Endothelial cell of umbilical vein (primary cell): ENCODE data around the gene NME2. TPM values are rescaled to one million over a fixed set of nuclear protein-coding genes. Genes with fewer than 3 reads are reported as not detected.

Experiments used
- BruUV-seq: library from RNA; stranded (reverse); fragments of 400-500 nt; replicated peaks from 2 replicates; lab custom pipeline; 2021; lab: Mats Ljungman, UMichigan
- CTCF ChIA-PET: fragments of 300-600, 350-600 bp; sonication (Branson Sonifier 250); formaldehyde crosslinking; loops from one replicate; lab custom pipeline; 2021; ENCODE audit warnings: antibody characterized with exemption, inconsistent platforms; lab: Charles Lee
- POLR2A ChIA-PET: fragments of 300-600, 350-600 bp; sonication (Branson Sonifier 250); formaldehyde crosslinking; loops from one replicate; lab custom pipeline; 2021; ENCODE audit warnings: antibody characterized with exemption, inconsistent platforms; lab: Charles Lee
- DNase-seq: peaks from one replicate; pipeline ENCODE4 v3.0.0-alpha.2; 2011; ENCODE audit warnings: low read depth, low spot score
- FAIRE-seq: peaks from 2 replicates; lab custom pipeline; 2011; peaks lifted over from hg19 to GRCh38; lab: Jason Lieb, UNC
- H2AFZ ChIP-seq: 2 replicates; pipeline ENCODE4 v1.6.0; 2012; ENCODE audit warnings: low read depth, low read length, control low read depth, inconsistent platforms
- H3K27ac ChIP-seq: 2 replicates; pipeline ENCODE4 v1.5.1; 2011; ENCODE audit warnings: low read depth, mild to moderate bottlenecking, control low read depth, low read length, moderate library complexity; ENCODE audit not compliant: insufficient read depth
- H3K27me3 ChIP-seq, 2 experiments: 2 replicates each; pipeline versions ENCODE4 v1.6.0 to v1.6.1; 2011; ENCODE audit warnings: low read length in 2 of 2, mixed read lengths in 1 of 2; ENCODE audit not compliant: control insufficient read depth in 2 of 2, insufficient read depth in 2 of 2
- H3K36me3 ChIP-seq, 2 experiments: 2 replicates in 1 of 2; 3 replicates in 1 of 2; pipeline ENCODE4 v1.5.1; 2011; ENCODE audit warnings: low read length in 2 of 2, mild to moderate bottlenecking in 1 of 2, moderate library complexity in 1 of 2; ENCODE audit not compliant: control insufficient read depth in 2 of 2, insufficient read depth in 2 of 2; ENCODE audit errors: extremely low read depth in 1 of 2
- H3K4me1 ChIP-seq: 3 replicates; pipeline ENCODE4 v1.5.1; 2011; ENCODE audit warnings: mild to moderate bottlenecking, low read length; ENCODE audit not compliant: control insufficient read depth, insufficient read depth; ENCODE audit errors: extremely low read depth
- H3K4me2 ChIP-seq: 2 replicates; pipeline ENCODE4 v1.6.1; 2011; ENCODE audit warnings: low read length, control low read depth, mixed read lengths; ENCODE audit not compliant: insufficient read depth
- H3K4me3 ChIP-seq, 3 experiments: fragments of 200-600 bp in 1 of 3; sonication (generic), shearing (Covaris generic) in 1 of 3; replicated peaks in 1 of 3; 2 replicates each; pipeline ENCODE4 v1.5.1; 2011 to 2016; ENCODE audit warnings: control low read depth in 3 of 3, low read length in 3 of 3, mild to moderate bottlenecking in 2 of 3, inconsistent platforms in 1 of 3, low read depth in 1 of 3, moderate library complexity in 1 of 3; ENCODE audit not compliant: insufficient read depth in 1 of 3
- H3K79me2 ChIP-seq: 2 replicates; pipeline ENCODE4 v1.6.0; 2012; ENCODE audit warnings: low read length, inconsistent platforms; ENCODE audit not compliant: control insufficient read depth, insufficient read depth
- H3K9ac ChIP-seq: replicated peaks from 2 replicates; pipeline ENCODE3; 2011; ENCODE audit warnings: low read length, control low read depth; ENCODE audit not compliant: insufficient read depth; ENCODE audit errors: extremely low read depth
- H3K9me1 ChIP-seq: replicated peaks from 3 replicates; pipeline ENCODE4 v1.6.0; 2011; ENCODE audit warnings: mild to moderate bottlenecking, low read length; ENCODE audit not compliant: control insufficient read depth, insufficient read depth; ENCODE audit errors: extremely low read depth
- H3K9me3 ChIP-seq: replicated peaks from 2 replicates; pipeline ENCODE4 v1.5.1; 2012; ENCODE audit warnings: low read length, inconsistent platforms; ENCODE audit not compliant: control insufficient read depth, insufficient read depth
- H4K20me1 ChIP-seq: replicated peaks from 2 replicates; pipeline ENCODE3; 2011; ENCODE audit warnings: mild to moderate bottlenecking, low read length; ENCODE audit not compliant: control insufficient read depth, insufficient read depth; ENCODE audit errors: extremely low read depth
- EZH2 ChIP-seq: IDR thresholded peaks from 2 replicates; pipeline ENCODE4 v1.6.1; 2012; ENCODE audit warnings: borderline replicate concordance, low read depth, mild to moderate bottlenecking, moderate library complexity, low read length, inconsistent platforms; ENCODE audit not compliant: severe bottlenecking
- FOS ChIP-seq: IDR thresholded peaks from 2 replicates; pipeline ENCODE4 v1.6.1; 2011; ENCODE audit warnings: mild to moderate bottlenecking, low read length, moderate library complexity, borderline replicate concordance; ENCODE audit not compliant: insufficient read depth
- GATA2 ChIP-seq: IDR thresholded peaks from 2 replicates; pipeline ENCODE4 v1.7.0; 2011; ENCODE audit warnings: low read depth, mild to moderate bottlenecking, moderate library complexity, mixed read lengths, low read length; ENCODE audit not compliant: insufficient read length, insufficient read depth
- JUN ChIP-seq: IDR thresholded peaks from 2 replicates; pipeline ENCODE4 v1.6.1; 2011; ENCODE audit warnings: borderline replicate concordance, low read depth; ENCODE audit not compliant: insufficient read length, insufficient read depth
- MYC ChIP-seq: IDR thresholded peaks from one replicate; pipeline ENCODE4 v1.6.1; 2011; ENCODE audit warnings: mild to moderate bottlenecking, low read depth, low read length
- POLR2A ChIP-seq: IDR thresholded peaks from 2 replicates; pipeline ENCODE4 v1.6.1; 2012; ENCODE audit warnings: low read depth, mild to moderate bottlenecking, control low read depth, low read length
- POLR2AphosphoS5 ChIP-seq: IDR thresholded peaks from 2 replicates; pipeline ENCODE4 v1.6.1; 2012; ENCODE audit warnings: low read depth, mild to moderate bottlenecking, control low read depth, low read length, moderate library complexity; ENCODE audit not compliant: insufficient read depth
- dilution Hi-C: fragments of 300-500 bp; cut with MboI; formaldehyde crosslinking; loops from one replicate; pipeline ENCODE4 v1.15.0; 2019; ENCODE audit warnings: low sequenced_read_pairs; ENCODE audit not compliant: extremely low pct_ligation_motif_present
- intact Hi-C: fragments of 100-400 bp; cut with micrococcal nuclease; formaldehyde crosslinking; loops from one replicate; pipeline ENCODE4 v1.10.0; 2022
- polyA plus RNA-seq, 4 experiments: library from polyadenylated mRNA; depleted of rRNA in 3 of 4; stranded (reverse) in 3 of 4; unstranded in 1 of 4; fragments of >200 nt; gene quantifications; 2 replicates each; pipeline versions ENCODE4 v1.2.1 to v1.2.3, GENCODE V29; 2011 to 2012; ENCODE audit warnings: missing spikeins in 1 of 4
- total RNA-seq: library from RNA; stranded (reverse); gene quantifications from 2 replicates; pipeline ENCODE4 v1.2.3, GENCODE V29; 2021
- TF ChIP-seq, protein P1 (sequence below): IDR thresholded peaks from 2 replicates; pipeline ENCODE4 v1.6.1; 2011; ENCODE audit not compliant: insufficient read depth, insufficient read length
- TF ChIP-seq, protein P2 (sequence below), 2 donors: IDR thresholded peaks; 1 replicate in 1 of 2; 2 replicates in 1 of 2; pipeline ENCODE4 v1.5.1; 2011; ENCODE audit warnings: low read length in 2 of 2, mild to moderate bottlenecking in 2 of 2, moderate library complexity in 2 of 2, control low read depth in 1 of 2, inconsistent platforms in 1 of 2, low read depth in 1 of 2; ENCODE audit not compliant: insufficient read depth in 1 of 2; ENCODE audit errors: extremely low read depth in 1 of 2

The NME2 gene
- total and polyA plus RNA-seq, 2 donors (not counting 3 experiments of a cell fraction or from before 2014, with no cell fraction given), result 555 to 833 TPM

DNA sequence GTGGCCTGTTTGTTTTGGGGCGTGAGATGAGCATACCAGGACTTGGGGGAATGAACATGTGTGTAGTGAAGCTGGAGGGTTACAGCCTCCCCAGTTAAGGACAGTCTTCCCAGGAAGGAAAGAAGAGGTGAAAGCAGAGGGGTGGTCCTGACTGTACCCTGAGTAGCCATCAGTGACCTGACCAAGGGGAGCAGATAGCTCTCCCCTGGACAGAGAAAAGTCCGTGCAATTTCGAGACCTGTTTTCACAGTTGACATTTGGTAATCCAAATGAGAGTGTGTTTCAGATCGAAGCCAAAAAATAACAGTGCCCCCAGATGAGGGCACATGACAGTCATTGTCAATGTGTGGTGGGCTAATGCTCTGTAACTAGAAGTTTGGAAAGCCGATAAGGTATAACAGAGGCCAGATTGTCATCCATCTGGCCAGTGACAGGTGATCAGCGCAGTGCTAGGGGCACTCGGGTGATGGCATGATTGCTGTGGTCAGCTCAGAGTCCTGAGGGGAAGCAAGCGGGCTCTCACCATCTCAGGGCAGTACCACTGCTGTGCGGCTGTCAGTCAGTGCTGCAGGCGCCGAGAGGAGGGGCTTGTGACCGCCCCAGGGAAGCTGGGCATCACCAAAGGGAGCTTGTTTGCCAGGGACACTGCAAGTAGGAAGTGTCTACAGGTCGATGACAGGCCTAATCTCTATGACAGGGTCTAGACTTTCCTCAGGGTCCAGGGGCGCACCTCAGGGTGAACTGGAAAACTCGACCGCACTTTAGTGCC is 1.1 kb upstream of the NME2 start:
- no peak overlapping the region for H3K4me2 ChIP-seq
- dilution Hi-C loops (no loop called here), intact Hi-C loops (no loop called here)
- no peaks in the 10 kb centered on the region for H4K20me1 ChIP-seq
- H3K9me1 ChIP-seq, result no peaks in the 10 kb centered on the region
- peaks cover 16% of the 10 kb centered on the region for H3K4me1 ChIP-seq
- ChIA-PET CTCF (interaction anchor here (0.7 to 2.1 kb wide), 5 partner anchors 10 to 164 kb away, joined by 3 to 6 read pairs (median 5); partner anchors contain the start of genes NME1 and SPAG9), POLR2A (interaction anchor here (1.0 kb wide), 1 partner anchor 44 kb away, joined by 3 read pairs; the partner anchor contains the start of gene SPAG9)
- no peak overlapping the region for H3K9ac ChIP-seq
- FAIRE-seq (no peak), DNase-seq (no peak)
- H3K4me3 ChIP-seq, result no peak overlapping the region
- no peaks in the 10 kb centered on the region for H3K9me3 ChIP-seq
- no peaks in the 10 kb centered on the region for H3K27me3 ChIP-seq
- H3K27ac ChIP-seq, result no peak overlapping the region
- peaks cover 15% of the 10 kb centered on the region in 2 experiments for H3K36me3 ChIP-seq
- no TSS peak for BruUV-seq
- peaks cover 24% of the 10 kb centered on the region for H3K79me2 ChIP-seq
- H2AFZ ChIP-seq, result no peak overlapping the region
- TF ChIP-seq GATA2, result no peak
- TF ChIP-seq, protein P1, sequence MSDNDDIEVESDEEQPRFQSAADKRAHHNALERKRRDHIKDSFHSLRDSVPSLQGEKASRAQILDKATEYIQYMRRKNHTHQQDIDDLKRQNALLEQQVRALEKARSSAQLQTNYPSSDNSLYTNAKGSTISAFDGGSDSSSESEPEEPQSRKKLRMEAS, result no peak
- TF ChIP-seq POLR2A, result no peak
- TF ChIP-seq MYC, result no peak
- TF ChIP-seq JUN, result no peak
- TF ChIP-seq FOS, result no peak
- no peak for TF ChIP-seq EZH2
- no peak for TF ChIP-seq POLR2AphosphoS5
- TF ChIP-seq, protein P2, sequence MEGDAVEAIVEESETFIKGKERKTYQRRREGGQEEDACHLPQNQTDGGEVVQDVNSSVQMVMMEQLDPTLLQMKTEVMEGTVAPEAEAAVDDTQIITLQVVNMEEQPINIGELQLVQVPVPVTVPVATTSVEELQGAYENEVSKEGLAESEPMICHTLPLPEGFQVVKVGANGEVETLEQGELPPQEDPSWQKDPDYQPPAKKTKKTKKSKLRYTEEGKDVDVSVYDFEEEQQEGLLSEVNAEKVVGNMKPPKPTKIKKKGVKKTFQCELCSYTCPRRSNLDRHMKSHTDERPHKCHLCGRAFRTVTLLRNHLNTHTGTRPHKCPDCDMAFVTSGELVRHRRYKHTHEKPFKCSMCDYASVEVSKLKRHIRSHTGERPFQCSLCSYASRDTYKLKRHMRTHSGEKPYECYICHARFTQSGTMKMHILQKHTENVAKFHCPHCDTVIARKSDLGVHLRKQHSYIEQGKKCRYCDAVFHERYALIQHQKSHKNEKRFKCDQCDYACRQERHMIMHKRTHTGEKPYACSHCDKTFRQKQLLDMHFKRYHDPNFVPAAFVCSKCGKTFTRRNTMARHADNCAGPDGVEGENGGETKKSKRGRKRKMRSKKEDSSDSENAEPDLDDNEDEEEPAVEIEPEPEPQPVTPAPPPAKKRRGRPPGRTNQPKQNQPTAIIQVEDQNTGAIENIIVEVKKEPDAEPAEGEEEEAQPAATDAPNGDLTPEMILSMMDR (IDR thresholded peaks at IDR 0.05; ENCODE audit: extremely low read depth in 1 of 2, insufficient read depth in 1 of 2, low read depth in 1 of 2, low read length in 2 of 2), result no peak
